Type B pancreatic cell (in vitro differentiated cells): Measurements from ENCODE around the gene PDXDC1. TPM values are rescaled to one million over a fixed set of nuclear protein-coding genes. Genes with fewer than 3 reads are reported as not detected.

Experiments
- DNase-seq: peaks from one replicate; pipeline ENCODE4 v3.0.0; 2021; ENCODE audit warnings: mixed read lengths; ENCODE audit not compliant: unreplicated experiment; ENCODE audit errors: extremely low spot score
- H3K27ac Mint-ChIP-seq: 2 replicates; pipeline ENCODE4 v1.8.0; 2021; ENCODE audit warnings: mild to moderate bottlenecking, mixed read lengths
- H3K27me3 Mint-ChIP-seq: 2 replicates; pipeline ENCODE4 v1.8.0; 2021; ENCODE audit warnings: mixed read lengths
- H3K36me3 Mint-ChIP-seq: 2 replicates; pipeline ENCODE4 v1.8.0; 2021; ENCODE audit warnings: mixed read lengths
- H3K4me1 Mint-ChIP-seq: one replicate; pipeline ENCODE4 v1.8.0; 2021; ENCODE audit warnings: mixed read lengths; ENCODE audit not compliant: unreplicated experiment
- H3K4me3 Mint-ChIP-seq: 2 replicates; pipeline ENCODE4 v1.8.0; 2021; ENCODE audit warnings: mild to moderate bottlenecking, mixed read lengths
- H3K9me3 Mint-ChIP-seq: 2 replicates; pipeline ENCODE4 v1.8.0; 2021; ENCODE audit warnings: mixed read lengths
- total RNA-seq: library from RNA; stranded (reverse); gene quantifications from 2 replicates; pipeline ENCODE4 v1.2.1, GENCODE V29; 2021; ENCODE audit warnings: low replicate concordance
- TF ChIP-seq, protein P1 (sequence below): fragments of 200-600 bp; sonication (generic); conservative IDR thresholded peaks from 2 replicates; pipeline ENCODE4 v1.5.0; 2021; ENCODE audit warnings: antibody characterized with exemption, mild to moderate bottlenecking

Gene PDXDC1
- total RNA-seq, 1 donor from 2014 or later = 130 TPM

DNA sequence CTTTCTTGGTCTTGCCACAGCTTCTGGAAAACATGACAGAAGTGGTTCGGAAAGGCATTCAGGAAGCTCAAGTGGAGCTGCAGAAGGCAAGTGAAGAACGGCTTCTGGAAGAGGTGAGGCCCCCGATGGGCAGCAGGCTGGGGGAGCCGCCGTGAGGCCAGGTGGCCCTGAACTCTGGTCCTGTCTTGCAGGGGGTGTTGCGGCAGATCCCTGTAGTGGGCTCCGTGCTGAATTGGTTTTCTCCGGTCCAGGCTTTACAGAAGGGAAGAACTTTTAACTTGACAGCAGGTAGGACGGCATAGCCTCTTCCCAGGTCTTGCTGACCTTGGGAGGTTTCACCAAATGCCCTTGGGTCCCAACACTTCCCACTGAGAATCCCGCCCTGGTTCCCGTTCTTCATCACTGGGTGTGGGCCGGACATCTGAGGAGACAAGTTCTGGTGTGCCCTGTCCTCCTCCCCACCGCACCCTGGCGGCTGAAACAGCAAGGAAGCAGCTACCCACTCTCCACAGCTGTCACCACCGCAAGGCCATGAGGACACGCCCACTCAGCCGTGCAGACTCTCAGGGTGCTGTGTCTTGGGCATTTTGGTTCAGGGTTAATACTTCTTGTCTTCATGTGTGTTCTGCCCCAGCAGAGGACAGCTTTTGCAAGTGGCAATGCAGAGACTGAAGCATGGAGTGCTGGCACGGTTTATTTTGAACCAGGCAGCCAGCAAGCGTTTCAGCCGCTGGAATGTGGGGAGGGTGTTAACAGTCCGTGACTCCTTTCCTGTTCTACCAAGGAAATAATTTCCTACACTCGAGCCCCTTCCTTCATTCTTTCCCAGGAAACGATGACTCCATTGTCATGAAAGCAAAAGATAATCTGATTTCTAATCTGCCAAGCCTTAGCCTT lies 59.7 kb downstream of the PDXDC1 start:
- H3K4me1 Mint-ChIP-seq = no peaks in the 10 kb centered on the region
- no peak overlapping the region for H3K4me3 Mint-ChIP-seq
- peaks cover 18% of the 10 kb centered on the region for H3K36me3 Mint-ChIP-seq
- no peak for DNase-seq
- no peak overlapping the region for H3K27ac Mint-ChIP-seq
- TF ChIP-seq, protein P1, sequence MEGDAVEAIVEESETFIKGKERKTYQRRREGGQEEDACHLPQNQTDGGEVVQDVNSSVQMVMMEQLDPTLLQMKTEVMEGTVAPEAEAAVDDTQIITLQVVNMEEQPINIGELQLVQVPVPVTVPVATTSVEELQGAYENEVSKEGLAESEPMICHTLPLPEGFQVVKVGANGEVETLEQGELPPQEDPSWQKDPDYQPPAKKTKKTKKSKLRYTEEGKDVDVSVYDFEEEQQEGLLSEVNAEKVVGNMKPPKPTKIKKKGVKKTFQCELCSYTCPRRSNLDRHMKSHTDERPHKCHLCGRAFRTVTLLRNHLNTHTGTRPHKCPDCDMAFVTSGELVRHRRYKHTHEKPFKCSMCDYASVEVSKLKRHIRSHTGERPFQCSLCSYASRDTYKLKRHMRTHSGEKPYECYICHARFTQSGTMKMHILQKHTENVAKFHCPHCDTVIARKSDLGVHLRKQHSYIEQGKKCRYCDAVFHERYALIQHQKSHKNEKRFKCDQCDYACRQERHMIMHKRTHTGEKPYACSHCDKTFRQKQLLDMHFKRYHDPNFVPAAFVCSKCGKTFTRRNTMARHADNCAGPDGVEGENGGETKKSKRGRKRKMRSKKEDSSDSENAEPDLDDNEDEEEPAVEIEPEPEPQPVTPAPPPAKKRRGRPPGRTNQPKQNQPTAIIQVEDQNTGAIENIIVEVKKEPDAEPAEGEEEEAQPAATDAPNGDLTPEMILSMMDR = no peak
- H3K27me3 Mint-ChIP-seq = no peaks in the 10 kb centered on the region
- H3K9me3 Mint-ChIP-seq = no peaks in the 10 kb centered on the region

DNA sequence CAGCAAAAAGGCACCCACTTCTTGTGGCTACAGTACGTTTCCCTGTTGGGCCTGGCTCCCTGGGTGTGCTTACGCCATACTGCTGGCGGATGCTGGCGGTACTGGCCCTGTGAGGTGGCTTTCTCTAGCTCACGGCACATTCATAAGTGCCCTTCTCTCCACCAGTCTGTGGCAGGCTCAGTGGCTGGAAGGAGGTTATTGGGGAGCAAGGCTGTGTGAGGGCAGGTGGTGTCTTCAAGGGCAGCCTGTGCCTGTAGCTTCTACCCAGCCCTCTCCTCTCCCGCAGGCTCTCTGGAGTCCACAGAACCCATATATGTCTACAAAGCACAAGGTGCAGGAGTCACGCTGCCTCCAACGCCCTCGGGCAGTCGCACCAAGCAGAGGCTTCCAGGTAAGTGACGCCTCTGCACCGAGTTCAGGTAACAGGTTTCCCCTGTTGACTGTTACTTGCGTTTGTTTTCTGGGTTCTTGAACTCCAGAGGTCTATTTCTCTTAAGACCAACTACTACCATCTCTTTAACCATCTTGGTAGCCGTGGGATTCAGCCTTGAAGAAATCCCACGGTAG lies 60.4 kb downstream of the PDXDC1 start:
- Mint-ChIP-seq H3K4me1 (no peaks in the 10 kb centered on the region), H3K9me3 (no peaks in the 10 kb centered on the region), H3K27me3 (no peaks in the 10 kb centered on the region), H3K4me3 (no peak overlapping the region), H3K27ac (no peak overlapping the region), H3K36me3 (peaks cover 18% of the 10 kb centered on the region)
- TF ChIP-seq, protein P1 = no peak
- DNase-seq = no peak

DNA sequence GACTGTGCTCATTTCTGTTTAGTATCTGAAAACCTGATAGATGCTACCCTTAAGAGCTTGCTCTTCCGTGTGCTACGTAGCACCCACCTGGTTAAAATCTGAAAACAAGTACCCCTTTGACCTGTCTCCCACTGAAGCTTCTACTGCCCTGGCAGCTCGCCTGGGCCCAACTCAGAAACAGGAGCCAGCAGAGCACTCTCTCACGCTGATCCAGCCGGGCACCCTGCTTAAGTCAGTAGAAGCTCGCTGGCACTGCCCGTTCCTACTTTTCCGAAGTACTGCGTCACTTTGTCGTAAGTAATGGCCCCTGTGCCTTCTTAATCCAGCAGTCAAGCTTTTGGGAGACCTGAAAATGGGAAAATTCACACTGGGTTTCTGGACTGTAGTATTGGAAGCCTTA lies 62.2 kb downstream of the PDXDC1 start:
- peaks cover 13% of the 10 kb centered on the region for H3K36me3 Mint-ChIP-seq
- H3K27me3 Mint-ChIP-seq = no peaks in the 10 kb centered on the region
- TF ChIP-seq, protein P1 = no peak
- H3K9me3 Mint-ChIP-seq = no peaks in the 10 kb centered on the region
- no peak overlapping the region for H3K27ac Mint-ChIP-seq
- H3K4me3 Mint-ChIP-seq = no peak overlapping the region
- peaks cover 4% of the 10 kb centered on the region for H3K4me1 Mint-ChIP-seq
- no peak for DNase-seq

DNA sequence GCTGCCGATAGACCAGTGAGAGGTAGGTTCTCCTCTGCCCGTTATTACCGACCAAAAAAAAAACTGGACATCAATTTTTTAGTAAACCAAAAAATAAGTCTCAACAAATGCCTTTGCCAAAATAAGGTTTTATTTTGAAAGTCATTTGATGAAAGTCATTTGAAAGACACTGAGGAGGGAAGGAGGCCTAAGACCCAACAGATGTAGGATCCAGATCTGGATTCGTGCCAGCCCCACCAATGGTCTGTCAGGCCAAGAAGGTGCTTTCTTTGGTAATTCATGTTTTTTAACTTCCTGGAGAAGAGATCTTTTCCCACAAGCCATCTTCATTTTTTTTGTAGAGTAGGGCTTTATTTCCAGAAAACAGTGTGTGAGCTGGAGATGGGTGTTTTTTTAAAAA lies 62.9 kb downstream of the PDXDC1 start:
- no peak overlapping the region for H3K4me3 Mint-ChIP-seq
- no peaks in the 10 kb centered on the region for H3K27me3 Mint-ChIP-seq
- H3K4me1 Mint-ChIP-seq = peaks cover 4% of the 10 kb centered on the region
- no peak for DNase-seq
- TF ChIP-seq, protein P1 = no peak
- no peak overlapping the region for H3K27ac Mint-ChIP-seq
- H3K36me3 Mint-ChIP-seq = peaks cover 13% of the 10 kb centered on the region
- H3K9me3 Mint-ChIP-seq = no peaks in the 10 kb centered on the region

DNA sequence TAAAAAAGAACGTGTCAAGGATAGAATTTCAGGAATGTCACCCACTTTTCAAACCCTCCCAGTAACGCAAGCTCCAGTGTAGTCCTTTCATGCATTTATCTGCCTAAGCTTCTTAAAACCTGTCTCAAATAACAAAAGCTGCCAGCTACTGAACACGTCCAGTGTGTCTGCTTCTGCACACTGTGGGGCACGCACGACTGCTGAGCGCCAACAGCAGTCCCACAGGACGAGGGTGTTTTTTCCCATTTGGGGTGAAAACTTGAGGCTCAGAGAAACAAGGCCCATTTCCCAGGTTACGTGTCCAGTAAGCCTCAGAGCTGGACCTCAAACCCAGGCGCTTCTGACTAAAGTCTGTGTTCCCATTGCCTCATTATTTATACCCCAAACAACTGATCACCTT lies 63.9 kb downstream of the PDXDC1 start:
- Mint-ChIP-seq H3K36me3 (peaks cover 13% of the 10 kb centered on the region), H3K27me3 (no peaks in the 10 kb centered on the region), H3K9me3 (no peaks in the 10 kb centered on the region), H3K27ac (no peak overlapping the region), H3K4me3 (no peak overlapping the region), H3K4me1 (peaks cover 4% of the 10 kb centered on the region)
- TF ChIP-seq, protein P1 = no peak
- no peak for DNase-seq
